HEK293T (cell line): ENCODE measurements around the gene FLNB.

Source experiments
- ARNT ChIP-seq: fragments of 450-650 bp; IDR thresholded peaks from 2 replicates; pipeline ENCODE4 v1.6.1; 2017; ENCODE audit warnings: mild to moderate bottlenecking
- BHLHE40 ChIP-seq: fragments of 450-650 bp; IDR thresholded peaks from 2 replicates; pipeline ENCODE4 v1.6.1; 2016; ENCODE audit warnings: mild to moderate bottlenecking, moderate library complexity, borderline replicate concordance
- CTBP1 ChIP-seq: fragments of 450-650 bp; IDR thresholded peaks from 2 replicates; pipeline ENCODE4 v1.6.1; 2016; ENCODE audit warnings: borderline replicate concordance
- ELF4 ChIP-seq: fragments of 450-650 bp; IDR thresholded peaks from 2 replicates; pipeline ENCODE4 v1.6.1; 2017; ENCODE audit warnings: antibody characterized with exemption
- FOXA1 ChIP-seq: fragments of 450-650 bp; IDR thresholded peaks from 2 replicates; pipeline ENCODE4 v1.6.1; 2016; ENCODE audit warnings: mild to moderate bottlenecking
- FOXK2 ChIP-seq: fragments of 450-650 bp; IDR thresholded peaks from 2 replicates; pipeline ENCODE4 v1.6.1; 2016; ENCODE audit warnings: mild to moderate bottlenecking
- FOXM1 ChIP-seq: fragments of 450-650 bp; IDR thresholded peaks from 2 replicates; pipeline ENCODE4 v1.6.1; 2017; ENCODE audit warnings: mild to moderate bottlenecking, borderline replicate concordance
- L3MBTL2 ChIP-seq: fragments of 450-650 bp; conservative IDR thresholded peaks from 2 replicates; pipeline ENCODE4 v1.6.1; 2016; ENCODE audit warnings: mild to moderate bottlenecking
- SUZ12 ChIP-seq: fragments of 450-650 bp; IDR thresholded peaks from 2 replicates; pipeline ENCODE4 v1.6.1; 2016; ENCODE audit warnings: mild to moderate bottlenecking
- TF ChIP-seq, protein P1 (sequence below): fragments of 450-650 bp; IDR thresholded peaks from 2 replicates; pipeline ENCODE4 v1.6.1; 2016

DNA sequence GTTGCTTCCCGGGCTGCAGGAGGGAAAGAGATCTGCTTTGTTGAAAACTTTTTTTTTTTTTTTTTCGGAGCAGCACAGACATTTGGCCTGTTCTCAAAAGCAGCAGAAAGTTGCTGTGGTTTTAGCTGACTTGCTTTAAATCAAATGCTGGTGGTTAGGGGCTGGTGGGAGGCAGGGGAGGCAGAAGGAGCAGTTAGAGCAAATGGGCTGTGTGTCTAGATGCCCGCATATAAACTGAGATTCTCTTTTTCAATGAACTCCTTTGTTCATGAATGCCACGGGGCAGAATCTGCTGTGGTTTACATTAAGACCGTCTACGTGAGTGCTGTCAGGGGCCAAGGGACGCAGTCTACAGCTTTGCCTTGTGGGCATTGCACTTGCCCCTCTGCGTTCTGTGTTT lies 95.9 kb downstream of the FLNB start:
- TF ChIP-seq, protein P1, sequence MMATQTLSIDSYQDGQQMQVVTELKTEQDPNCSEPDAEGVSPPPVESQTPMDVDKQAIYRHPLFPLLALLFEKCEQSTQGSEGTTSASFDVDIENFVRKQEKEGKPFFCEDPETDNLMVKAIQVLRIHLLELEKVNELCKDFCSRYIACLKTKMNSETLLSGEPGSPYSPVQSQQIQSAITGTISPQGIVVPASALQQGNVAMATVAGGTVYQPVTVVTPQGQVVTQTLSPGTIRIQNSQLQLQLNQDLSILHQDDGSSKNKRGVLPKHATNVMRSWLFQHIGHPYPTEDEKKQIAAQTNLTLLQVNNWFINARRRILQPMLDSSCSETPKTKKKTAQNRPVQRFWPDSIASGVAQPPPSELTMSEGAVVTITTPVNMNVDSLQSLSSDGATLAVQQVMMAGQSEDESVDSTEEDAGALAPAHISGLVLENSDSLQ, result no peak
- TF ChIP-seq SUZ12 (no peak), FOXK2 (no peak), L3MBTL2 (no peak), FOXM1 (no peak), CTBP1 (no peak), FOXA1 (no peak), BHLHE40 (no peak), ELF4 (no peak), ARNT (no peak)
